NCI-H187 treated with DMSO at 0.1 percent for 48 hours (cell line): ENCODE results near the gene ZNF26.
"Not testable (repeated sequence)": the region's sequence is repeated elsewhere in the genome, so short reads cannot be mapped to it uniquely, and the experiment has no call there.

Source experiments
- DNase-seq: peaks from one replicate; lab custom pipeline; 2025; lab: John Stamatoyannopoulos, UW

The ZNF26 gene

GRCh38 chr12:132986001-132986884, at the start of gene ZNF26:
ZNF26 (plus strand) TSS chr12:132986367; CDS start chr12:132986841, 474 bp downstream.
- DNase-seq = peak; percentile 80

GRCh38 chr12:132936921-132937320, 49.2 kb upstream of the ZNF26 start:
- DNase-seq = not testable (repeated sequence)

GRCh38 chr12:132937476-132937875, 48.7 kb upstream of the ZNF26 start:
- DNase-seq = no peak

GRCh38 chr12:132938807-132939206, 47.4 kb upstream of the ZNF26 start:
- DNase-seq = not testable (repeated sequence)

- no peak for DNase-seq
Observed at GRCh38 chr12:132940071-132940719, 46.0 kb upstream of the ZNF26 start.

GRCh38 chr12:132941336-132941954, 44.7 kb upstream of the ZNF26 start:
- no peak for DNase-seq

GRCh38 chr12:132942611-132943010, 43.6 kb upstream of the ZNF26 start:
- DNase-seq = no peak

- DNase-seq = no peak
Observed at GRCh38 chr12:132945806-132946205, 40.4 kb upstream of the ZNF26 start.

GRCh38 chr12:132946246-132946820, 39.8 kb upstream of the ZNF26 start:
- DNase-seq = no peak

- no peak for DNase-seq
Observed at GRCh38 chr12:132948146-132949066, 37.8 kb upstream of the ZNF26 start.

- DNase-seq = no peak
Observed at GRCh38 chr12:132949936-132950837, 36.0 kb upstream of the ZNF26 start.

- DNase-seq = no peak
Observed at GRCh38 chr12:132950844-132951535, 35.2 kb upstream of the ZNF26 start.

- DNase-seq = no peak
Observed at GRCh38 chr12:132951649-132952048, 34.5 kb upstream of the ZNF26 start.

GRCh38 chr12:132952371-132953162, 33.6 kb upstream of the ZNF26 start:
- DNase-seq = no peak

- DNase-seq = no peak
Observed at GRCh38 chr12:132953163-132953425, 33.1 kb upstream of the ZNF26 start.

- no peak for DNase-seq
Observed at GRCh38 chr12:132953771-132954170, 32.4 kb upstream of the ZNF26 start.

- no peak for DNase-seq
Observed at GRCh38 chr12:132954471-132955048, 31.6 kb upstream of the ZNF26 start.

- no peak for DNase-seq
Observed at GRCh38 chr12:132955094-132956010, 30.8 kb upstream of the ZNF26 start.
